Coronary artery (tissue), 2 donors: ENCODE measurements around the gene ADCYAP1R1.
"Not testable (repeated sequence)": the region's sequence is repeated elsewhere in the genome, so short reads cannot be mapped to it uniquely, and the experiment has no call there.

Experiments used
- DNase-seq: peaks from one replicate; pipeline ENCODE4 v3.0.0-alpha.2; 2017; ENCODE audit warnings: low spot score
- H3K27ac ChIP-seq, 2 donors: fragments of 200-600 bp; sonication (generic); one replicate each; pipeline ENCODE4 v1.5.1; 2016 to 2019
- H3K4me3 ChIP-seq: fragments of 200-600 bp; sonication (generic); 2 replicates; pipeline ENCODE4 v1.5.1; 2016; ENCODE audit warnings: mild to moderate bottlenecking, moderate library complexity
- CTCF ChIP-seq: fragments of 200-600 bp; sonication (generic); IDR thresholded peaks from one replicate; pipeline ENCODE4 v1.5.1; 2019; ENCODE audit warnings: antibody characterized with exemption

Gene ADCYAP1R1

GRCh38 chr7:31134246-31135188 is 82.4 kb downstream of the ADCYAP1R1 start:
- Histone ChIP-seq H3K4me3 (no peak overlapping the region), H3K27ac (no peak overlapping the region)
- TF ChIP-seq CTCF, result peak; percentile 63

GRCh38 chr7:31137234-31137633 is 85.1 kb downstream of the ADCYAP1R1 start:
- DNase-seq, result no peak
- Histone ChIP-seq H3K4me3 (no peak overlapping the region), H3K27ac (no peak overlapping the region)
- no peak for TF ChIP-seq CTCF

More at GRCh38 chr7:31134246-31135188, 82.4 kb downstream of the ADCYAP1R1 start:
- no peak for DNase-seq

GRCh38 chr7:31145339-31145738 is 93.2 kb downstream of the ADCYAP1R1 start:
- no peak for DNase-seq
- no peak for TF ChIP-seq CTCF
- Histone ChIP-seq H3K27ac (no peak overlapping the region), H3K4me3 (no peak overlapping the region)

- TF ChIP-seq CTCF, result no peak
- Histone ChIP-seq H3K27ac (no peak overlapping the region), H3K4me3 (no peak overlapping the region)
- DNase-seq, result no peak
Observed at GRCh38 chr7:31146030-31146429, 93.9 kb downstream of the ADCYAP1R1 start.

- no peak for TF ChIP-seq CTCF
- H3K27ac ChIP-seq, result no peak overlapping the region
- no peak for DNase-seq
- no peak overlapping the region for H3K4me3 ChIP-seq
Observed at GRCh38 chr7:31146538-31146937, 94.4 kb downstream of the ADCYAP1R1 start.

- Histone ChIP-seq H3K27ac (no peak overlapping the region), H3K4me3 (no peak overlapping the region)
- no peak for TF ChIP-seq CTCF
- no peak for DNase-seq
Observed at GRCh38 chr7:31151849-31152248, 99.7 kb downstream of the ADCYAP1R1 start.

- H3K27ac ChIP-seq, DNase-seq, H3K4me3 ChIP-seq: not testable (repeated sequence)
Observed at GRCh38 chr7:31153318-31153717, 101.2 kb downstream of the ADCYAP1R1 start.
